Liver (tissue), 3 donors: ENCODE results near the gene DEGS1.

ENCODE experiments used
- ATF3 ChIP-seq: IDR thresholded peaks from 2 replicates; pipeline ENCODE4 v1.6.1; 2016; ENCODE audit warnings: antibody characterized with exemption
- CTCF ChIP-seq: fragments of 150-350 bp; IDR thresholded peaks from 2 replicates; pipeline ENCODE4 v1.5.1; 2017; ENCODE audit warnings: improper control_type of control experiment, low read depth, low read length; ENCODE audit not compliant: missing input control
- FOXA1 ChIP-seq: IDR thresholded peaks from 2 replicates; pipeline ENCODE4 v1.6.1; 2016; ENCODE audit warnings: antibody characterized with exemption
- GABPA ChIP-seq, 2 donors: IDR thresholded peaks in 1 of 2; conservative IDR thresholded peaks in 1 of 2; 2 replicates each; pipeline ENCODE4 v1.6.1; 2016; ENCODE audit warnings: antibody characterized with exemption in 2 of 2, mild to moderate bottlenecking in 1 of 2, moderate library complexity in 1 of 2
- HNF4G ChIP-seq: IDR thresholded peaks from 2 replicates; pipeline ENCODE4 v1.6.1; 2016; ENCODE audit warnings: antibody characterized with exemption
- JUND ChIP-seq, 2 donors: IDR thresholded peaks; 2 replicates each; pipeline ENCODE4 v1.6.1; 2016; ENCODE audit warnings: antibody characterized with exemption in 2 of 2
- MAX ChIP-seq: IDR thresholded peaks from 2 replicates; pipeline ENCODE4 v1.6.1; 2016; ENCODE audit warnings: antibody characterized with exemption
- RAD21 ChIP-seq, 2 donors: IDR thresholded peaks; 2 replicates each; pipeline ENCODE4 v1.6.1; 2016; ENCODE audit warnings: antibody characterized with exemption in 2 of 2, mild to moderate bottlenecking in 2 of 2
- RXRA ChIP-seq, 2 donors: IDR thresholded peaks; 2 replicates each; pipeline ENCODE4 v1.6.1; 2017 to 2018; ENCODE audit warnings: antibody characterized with exemption in 2 of 2, mild to moderate bottlenecking in 1 of 2
- TAF1 ChIP-seq: conservative IDR thresholded peaks from 2 replicates; pipeline ENCODE4 v1.6.1; 2016; ENCODE audit warnings: antibody characterized with exemption, mild to moderate bottlenecking
- donor health status: healthy.
- donor health status: healthy.

- TF ChIP-seq RXRA (IDR thresholded peaks at IDR 0.05) (no peak), HNF4G (no peak), CTCF (no peak), TAF1 (no peak), GABPA (IDR thresholded peaks at IDR 0.05 in 1 of 2, conservative IDR thresholded peaks at IDR 0.05 in 1 of 2) (no peak), ATF3 (no peak), JUND (IDR thresholded peaks at IDR 0.05) (no peak), FOXA1 (no peak), MAX (no peak), RAD21 (IDR thresholded peaks at IDR 0.05) (no peak)
Observed at GRCh38 chr1:224133741-224134299, 49.2 kb upstream of the DEGS1 start.
